NCI-H2196 treated with DMSO at 0.1 percent for 48 hours (cell line): ENCODE data around the gene BMP7.
"Not testable (repeated sequence)": the region's sequence is repeated elsewhere in the genome, so short reads cannot be mapped to it uniquely, and the experiment has no call there.

Experiments
- DNase-seq: peaks from one replicate; lab custom pipeline; 2025; ENCODE audit not compliant: unreplicated experiment; lab: John Stamatoyannopoulos, UW

Gene BMP7

DNA sequence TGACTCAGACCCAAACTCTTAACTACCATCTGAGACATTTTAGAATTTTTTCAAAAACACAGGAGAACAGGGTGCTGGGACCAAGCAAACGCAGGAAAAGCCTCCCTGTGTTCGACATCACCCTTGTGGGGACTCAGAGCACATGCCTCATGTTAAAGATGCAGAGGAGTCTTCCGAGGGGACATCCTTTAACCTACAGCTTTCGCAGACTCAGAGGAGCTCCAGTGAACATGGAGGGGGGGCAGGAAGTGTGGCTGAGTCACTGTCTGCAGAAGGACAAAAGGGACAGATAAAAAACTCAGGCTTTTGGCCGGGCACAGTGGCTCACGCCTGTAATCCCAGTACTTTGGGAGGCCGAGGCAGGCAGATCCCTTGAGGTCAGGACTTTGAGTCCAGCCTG lies 15.1 kb downstream of the BMP7 start:
- DNase-seq: no peak

DNA sequence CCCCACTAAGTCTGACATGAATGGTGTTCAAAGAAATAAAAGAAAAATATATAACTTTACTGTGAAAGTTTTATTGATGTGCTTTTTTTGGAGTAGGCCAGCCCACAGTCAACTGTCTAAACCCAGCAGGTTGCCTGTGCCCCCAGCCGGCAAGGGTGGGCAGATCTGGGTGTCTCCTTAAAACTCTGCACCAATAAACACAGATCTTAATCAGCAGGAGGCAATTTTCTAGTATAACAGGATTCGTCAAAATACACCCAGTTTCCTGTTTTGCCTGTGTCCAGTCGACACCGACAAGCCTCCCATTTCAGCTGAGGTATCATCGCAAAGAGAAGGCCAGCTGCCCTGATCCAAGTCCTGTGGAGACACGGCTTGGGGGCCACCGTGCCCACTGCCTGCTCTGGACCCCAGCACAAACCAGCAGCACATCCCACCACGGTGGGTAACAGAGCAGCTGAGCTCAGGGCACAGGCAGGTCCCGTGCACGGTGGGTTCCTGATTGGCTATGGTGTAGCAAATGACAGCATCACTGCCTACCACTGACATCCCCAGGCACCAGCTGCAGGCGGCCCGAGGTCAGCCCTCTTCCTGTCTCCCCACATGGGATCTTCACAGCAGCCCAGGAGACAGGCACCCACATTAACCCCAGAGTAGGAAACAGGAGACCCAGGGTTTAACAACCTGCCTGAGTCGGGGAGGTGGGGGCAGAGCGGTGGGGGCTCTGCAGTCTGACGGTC lies 15.7 kb downstream of the BMP7 start:
- no peak for DNase-seq

DNA sequence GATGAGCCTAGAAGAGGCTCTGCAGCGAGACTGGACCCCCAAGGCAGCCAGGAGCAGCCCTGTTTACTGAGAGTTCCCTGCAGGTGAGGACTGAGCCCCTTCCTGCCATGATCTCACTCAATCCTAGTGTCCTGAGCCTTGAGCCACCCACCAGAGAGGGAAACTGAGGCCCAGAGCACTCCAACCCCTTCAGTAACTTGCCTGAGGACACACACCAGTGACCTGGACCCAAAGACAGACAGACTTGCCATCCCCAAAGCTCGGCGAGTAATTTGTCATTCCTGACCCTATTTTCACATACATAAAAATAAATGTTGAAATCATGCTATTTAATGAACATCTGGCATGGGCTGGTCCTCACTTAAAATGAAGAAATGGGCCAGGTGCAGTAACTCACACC lies 16.7 kb downstream of the BMP7 start:
- DNase-seq: no peak

DNA sequence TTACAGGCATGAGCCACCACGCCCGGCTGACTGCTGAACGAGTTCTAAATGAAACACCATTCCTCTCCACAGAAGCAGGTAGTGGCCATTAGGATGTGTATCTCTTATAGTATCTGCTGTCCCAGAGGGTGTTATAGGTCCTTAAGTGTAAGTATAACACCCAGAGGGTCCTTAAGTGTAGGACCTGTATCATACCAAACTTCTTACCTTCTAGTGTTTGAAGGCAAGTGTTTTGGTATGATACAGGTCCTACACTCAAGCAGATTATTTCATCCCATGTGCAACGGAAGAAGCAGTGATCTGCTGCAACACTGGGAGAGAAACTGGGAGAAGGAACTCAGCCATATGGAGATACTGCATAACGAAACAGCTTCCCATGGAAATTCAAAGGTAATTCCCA lies 17.4 kb downstream of the BMP7 start:
- no peak for DNase-seq

GRCh38 chr20:57248132-57248797 lies 18.2 kb downstream of the BMP7 start:
- DNase-seq: no peak

- DNase-seq: no peak
Observed at GRCh38 chr20:57247292-57247965, 19.0 kb downstream of the BMP7 start.

- DNase-seq: no peak
Observed at GRCh38 chr20:57245997-57246396, 20.4 kb downstream of the BMP7 start.

DNA sequence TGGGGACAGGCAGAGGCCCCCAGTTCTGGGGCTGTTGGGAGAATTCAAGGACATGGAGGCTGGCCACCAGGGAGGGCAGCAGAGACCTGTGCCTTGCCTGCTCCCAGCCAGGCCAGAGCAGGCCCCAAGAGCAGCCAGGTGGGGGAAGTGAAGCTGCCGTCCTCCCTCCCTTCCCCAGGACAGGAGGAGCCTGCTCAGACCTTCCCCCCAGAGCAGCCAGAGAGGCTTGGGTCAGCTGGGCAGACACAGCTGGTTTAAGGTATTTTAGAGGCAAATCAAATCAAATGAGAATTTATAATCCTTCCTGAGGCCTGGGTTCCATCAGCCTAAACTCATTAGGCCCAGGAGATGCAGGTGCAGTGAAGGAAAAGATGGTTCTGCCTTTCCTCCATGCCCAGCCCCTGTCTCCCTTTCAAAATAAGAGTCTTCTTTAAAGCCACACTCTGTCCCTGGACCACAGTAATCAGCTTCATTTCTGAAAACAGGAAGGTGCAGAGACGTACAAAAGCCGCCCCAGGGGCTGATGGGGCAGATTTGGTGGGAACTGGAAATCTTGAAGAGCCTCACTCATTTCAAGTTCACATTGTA lies 21.7 kb downstream of the BMP7 start:
- no peak for DNase-seq

- no peak for DNase-seq
Observed at GRCh38 chr20:57244221-57244585, 22.2 kb downstream of the BMP7 start.

GRCh38 chr20:57243480-57244220 lies 22.8 kb downstream of the BMP7 start:
- no peak for DNase-seq

- DNase-seq: no peak
Observed at GRCh38 chr20:57242414-57242813, 24.0 kb downstream of the BMP7 start.

GRCh38 chr20:57241363-57241991 lies 25.0 kb downstream of the BMP7 start:
- no peak for DNase-seq

GRCh38 chr20:57240581-57241362 lies 25.7 kb downstream of the BMP7 start:
- DNase-seq: no peak

DNA sequence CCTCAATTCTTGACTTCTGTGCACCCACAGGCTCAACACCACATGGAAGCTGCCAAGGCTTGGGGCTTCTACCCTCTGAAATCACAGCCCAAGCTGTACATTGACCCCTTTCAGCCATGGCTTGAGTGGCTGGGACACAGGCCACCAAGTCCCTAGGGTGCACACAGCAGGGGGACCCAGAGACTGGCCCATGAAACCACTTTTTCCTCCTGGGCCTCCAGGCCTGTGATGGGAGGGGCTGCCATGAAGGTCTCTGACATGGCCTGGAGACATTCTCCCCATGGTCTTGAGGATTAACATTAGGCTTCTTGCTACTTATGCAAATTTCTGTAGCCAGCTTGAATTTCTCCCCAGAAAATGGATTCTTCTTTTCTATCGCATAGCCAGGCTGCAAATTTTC lies 26.7 kb downstream of the BMP7 start:
- DNase-seq: not testable (repeated sequence)

DNA sequence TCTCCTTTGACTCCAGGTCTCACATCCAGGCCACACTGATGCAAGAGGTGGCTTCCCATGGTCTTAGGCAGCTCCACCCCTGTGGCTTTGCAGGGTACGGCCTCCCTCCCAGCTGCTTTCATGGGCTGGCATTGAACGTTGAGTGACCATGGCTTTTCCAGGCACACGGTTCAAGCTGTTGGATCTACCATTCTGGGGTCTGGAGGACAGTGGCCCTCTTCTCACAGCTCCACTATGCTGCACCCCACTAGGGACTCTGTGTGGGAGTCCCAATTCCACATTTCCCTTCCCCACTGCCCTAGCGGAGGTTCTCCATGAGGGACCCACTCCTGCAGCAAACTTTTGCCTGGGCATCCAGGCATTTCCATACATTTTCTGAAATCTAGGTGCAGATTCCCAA lies 27.1 kb downstream of the BMP7 start:
- not testable (repeated sequence) for DNase-seq

DNA sequence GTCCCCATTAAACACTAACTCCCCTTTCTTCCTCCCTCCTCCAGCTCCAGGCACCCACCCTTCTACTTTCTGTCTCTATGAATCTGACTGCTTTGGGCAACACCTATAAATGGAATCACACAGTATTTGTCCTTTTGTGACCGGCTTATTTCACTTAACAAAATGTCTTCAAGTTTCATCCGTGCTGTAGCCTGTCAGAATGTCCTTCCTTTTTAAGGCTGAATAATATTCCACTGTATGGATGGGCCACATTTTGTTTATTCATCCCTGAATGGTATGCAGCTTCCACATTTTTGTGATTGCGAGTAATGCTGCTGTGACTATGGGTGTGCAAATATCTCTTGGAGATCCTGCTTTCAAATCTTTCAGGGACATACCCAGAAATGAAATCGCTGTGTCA lies 28.4 kb downstream of the BMP7 start:
- no peak for DNase-seq

GRCh38 chr20:57237585-57237953 lies 28.9 kb downstream of the BMP7 start:
- no peak for DNase-seq

DNA sequence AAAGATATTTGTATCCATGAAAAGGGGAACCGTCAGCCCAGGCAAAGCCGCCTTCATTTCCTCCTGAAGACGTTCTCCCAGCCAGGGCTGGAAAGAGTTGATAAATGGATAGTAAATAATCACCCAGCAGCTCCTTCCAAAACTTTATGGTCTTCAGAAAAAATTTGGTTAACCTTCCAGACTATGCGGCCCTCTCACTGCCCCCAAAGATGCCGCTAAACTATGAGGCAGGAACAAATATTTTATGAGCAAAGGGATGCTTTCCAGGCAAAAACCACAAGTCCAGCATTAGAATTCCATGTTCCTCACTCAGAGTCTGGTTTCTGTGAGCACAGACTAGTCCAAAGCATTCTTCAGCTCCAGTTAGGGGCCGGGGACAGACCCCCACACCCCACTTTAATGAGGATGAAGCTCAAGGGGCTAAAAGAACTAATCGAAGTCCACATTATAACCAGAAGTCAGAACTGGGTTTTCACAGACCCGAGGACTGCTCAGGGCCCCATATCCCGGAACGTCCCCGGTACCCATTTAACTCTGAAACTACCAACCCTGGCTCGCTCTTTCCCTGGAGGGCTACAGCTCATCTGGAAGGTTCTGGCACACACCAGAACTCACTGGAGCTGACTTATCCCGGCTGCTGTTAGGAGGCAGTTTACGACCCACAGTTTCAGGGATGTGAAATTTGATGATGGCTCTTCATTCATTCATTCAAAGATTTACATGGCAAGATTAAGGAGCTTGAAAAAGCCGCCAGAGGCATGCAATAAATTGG lies 29.4 kb downstream of the BMP7 start:
- no peak for DNase-seq

DNA sequence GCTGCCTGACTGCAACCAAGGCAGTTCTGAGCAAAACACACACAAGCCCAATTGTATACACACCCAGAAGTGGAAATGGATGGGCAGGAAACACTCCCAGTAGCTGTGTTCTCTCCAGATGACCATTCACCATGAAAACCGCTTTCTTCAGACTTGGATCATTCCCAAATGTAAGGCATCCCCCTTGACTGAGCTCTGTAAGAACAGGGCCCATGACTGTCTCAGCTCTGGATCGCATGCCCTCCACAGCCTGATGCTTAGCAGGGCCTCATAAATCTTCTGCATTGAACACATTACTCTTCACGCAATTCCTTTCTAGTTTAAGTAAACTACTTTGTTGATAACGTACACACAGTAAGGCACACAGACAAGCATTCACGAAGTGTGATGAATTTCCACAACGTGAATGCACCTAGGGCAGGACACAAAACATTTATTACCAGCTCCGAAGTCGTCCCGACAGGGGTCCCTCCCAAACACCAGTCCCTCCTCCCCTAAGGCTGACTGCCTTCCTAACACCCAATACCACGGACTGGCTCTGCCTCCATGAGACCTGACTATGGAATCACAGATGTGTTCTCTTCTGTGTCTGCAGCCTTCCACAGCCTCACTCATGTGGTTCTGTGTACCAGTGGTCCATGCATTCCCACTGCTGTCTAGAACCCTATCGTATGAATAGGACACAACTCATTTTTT lies 31.7 kb downstream of the BMP7 start:
- DNase-seq: no peak
